RKO (cell line): ENCODE results near the gene KLK2.
"Not testable (repeated sequence)": the region's sequence is repeated elsewhere in the genome, so short reads cannot be mapped to it uniquely, and the experiment has no call there.

Experiments
- DNase-seq: peaks from one replicate; pipeline ENCODE4 v3.0.0-alpha.2; 2016; ENCODE audit warnings: low spot score

Gene KLK2

DNA sequence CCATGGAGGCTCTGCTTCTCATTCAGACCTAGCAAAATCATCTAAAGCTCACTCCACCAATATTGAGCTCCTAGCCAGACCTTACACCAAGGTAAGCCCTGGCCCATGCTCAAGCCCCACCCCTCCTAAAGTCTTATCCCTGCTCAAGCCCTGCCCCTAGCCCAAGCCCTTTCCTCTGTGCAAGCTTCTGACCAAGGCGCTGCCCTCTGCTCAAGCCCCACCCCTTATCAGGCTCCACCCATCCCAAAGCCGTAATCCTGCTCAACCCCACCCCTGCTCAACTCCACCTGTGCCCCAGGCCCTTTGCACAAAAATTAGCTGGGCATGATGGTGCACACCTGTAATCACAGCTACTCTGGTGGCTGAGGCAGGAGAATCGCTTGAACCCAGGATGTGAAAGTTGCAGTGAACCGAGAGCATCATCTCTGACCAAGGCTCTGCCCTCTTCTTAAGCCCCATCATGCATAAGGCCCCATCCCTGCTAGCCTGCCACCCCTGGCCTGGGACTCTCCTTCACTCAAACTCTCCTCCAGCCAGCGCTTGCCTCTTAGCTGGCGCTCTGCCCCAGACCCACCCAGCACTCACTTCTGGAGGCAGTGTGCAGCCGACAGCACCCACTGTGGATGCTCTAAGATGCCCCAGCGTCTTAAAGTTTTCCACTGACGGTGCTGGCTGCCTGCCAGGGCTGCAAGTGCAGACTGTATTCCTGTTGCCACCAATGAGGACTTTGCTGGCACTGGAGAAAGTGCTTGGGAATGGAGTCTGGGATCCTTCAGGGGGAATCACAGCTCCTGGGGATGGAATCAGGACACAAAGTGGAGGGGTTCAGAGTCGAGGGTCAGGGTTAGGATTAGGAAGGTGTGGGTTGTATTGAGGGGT is 21.5 kb downstream of the KLK2 start:
- no peak for DNase-seq

DNA sequence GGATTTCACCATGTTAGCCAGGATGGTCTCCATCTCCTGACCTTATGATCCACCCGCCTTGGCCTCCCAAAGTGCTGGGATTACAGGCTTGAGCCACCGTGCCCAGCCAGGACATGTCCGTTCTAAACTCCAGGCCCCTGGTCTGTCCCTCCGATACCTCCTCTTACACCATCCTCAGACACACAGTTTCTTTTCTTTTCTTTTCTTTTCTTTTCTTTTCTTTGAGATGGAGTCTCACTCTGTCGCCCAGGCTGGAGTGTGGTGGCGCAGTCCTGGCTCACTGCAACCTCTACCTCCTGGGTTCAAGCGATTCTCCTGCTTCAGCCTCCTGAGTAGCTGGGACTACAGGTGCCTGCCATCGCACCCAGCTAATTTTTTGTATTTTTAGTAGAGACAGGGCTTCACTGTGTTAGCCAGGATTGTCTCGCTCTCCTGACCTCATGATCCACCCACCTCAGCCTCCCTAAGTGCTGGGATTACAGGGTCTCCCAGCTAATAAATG is 22.9 kb downstream of the KLK2 start:
- DNase-seq: not testable (repeated sequence)

DNA sequence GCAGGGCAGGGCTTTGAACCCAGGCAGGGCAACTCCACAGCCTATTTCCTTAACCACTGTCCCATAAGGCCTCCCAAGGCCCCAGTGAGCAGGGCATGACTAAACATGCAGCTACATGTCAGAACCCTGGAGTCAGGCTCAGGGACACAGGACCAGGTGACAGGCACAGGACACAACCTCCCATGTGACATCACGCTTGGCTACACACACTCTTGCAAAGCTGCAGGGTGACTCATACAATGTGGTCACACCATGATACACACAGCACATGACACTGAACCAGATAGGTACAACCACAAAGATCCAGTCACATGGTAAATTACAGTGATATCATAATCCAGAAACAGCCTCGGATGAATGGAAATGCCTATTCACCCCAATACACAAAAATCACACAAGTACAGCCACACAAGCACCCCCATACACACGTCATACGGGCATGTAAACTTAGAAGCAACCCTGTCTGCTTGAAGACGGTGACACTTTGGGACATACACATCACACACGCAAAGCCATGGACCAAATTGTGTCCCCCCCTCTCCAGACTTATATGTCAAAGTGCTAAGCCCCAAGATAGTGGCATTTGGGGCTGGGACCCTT is 23.5 kb downstream of the KLK2 start:
- DNase-seq: peak; percentile 92

DNA sequence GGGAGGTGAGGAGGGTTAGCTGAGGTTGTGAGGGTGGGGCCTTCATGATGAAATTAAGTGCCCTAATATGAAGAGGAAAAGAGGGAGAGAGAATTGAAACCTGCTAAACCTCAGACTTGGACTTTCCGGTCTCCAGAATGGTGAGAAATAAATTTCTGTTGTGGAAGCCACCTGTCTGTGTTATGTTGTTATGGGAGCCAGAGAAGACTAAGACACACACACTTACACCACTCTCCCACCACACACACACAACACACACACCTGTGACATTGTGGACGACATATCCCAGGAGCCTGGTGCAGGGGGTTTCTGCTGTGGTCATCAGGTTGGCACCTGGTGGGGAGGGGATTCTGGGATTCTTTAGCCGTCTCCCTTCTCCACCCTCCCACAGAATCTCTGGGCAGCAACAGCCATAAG is 24.0 kb downstream of the KLK2 start:
- DNase-seq: no peak

DNA sequence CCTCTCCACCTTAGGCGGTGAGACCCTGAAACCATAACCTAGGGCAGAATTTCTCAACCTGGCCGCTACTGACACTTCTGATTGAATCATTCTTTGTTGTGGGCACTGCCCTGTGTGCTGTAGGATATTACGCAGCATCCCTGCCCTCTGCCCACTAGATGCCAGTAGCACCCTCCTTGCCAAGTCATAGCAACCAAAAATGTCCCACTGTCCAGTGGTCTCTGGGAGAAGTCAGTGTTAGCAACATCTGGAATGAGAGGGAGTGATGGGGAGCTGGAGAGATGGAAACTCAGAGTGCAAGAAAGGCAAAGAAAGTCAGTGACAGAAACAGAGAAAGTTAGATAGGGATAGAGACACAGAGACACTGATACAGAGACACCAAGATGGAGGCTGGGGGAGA is 24.4 kb downstream of the KLK2 start:
- DNase-seq: no peak

DNA sequence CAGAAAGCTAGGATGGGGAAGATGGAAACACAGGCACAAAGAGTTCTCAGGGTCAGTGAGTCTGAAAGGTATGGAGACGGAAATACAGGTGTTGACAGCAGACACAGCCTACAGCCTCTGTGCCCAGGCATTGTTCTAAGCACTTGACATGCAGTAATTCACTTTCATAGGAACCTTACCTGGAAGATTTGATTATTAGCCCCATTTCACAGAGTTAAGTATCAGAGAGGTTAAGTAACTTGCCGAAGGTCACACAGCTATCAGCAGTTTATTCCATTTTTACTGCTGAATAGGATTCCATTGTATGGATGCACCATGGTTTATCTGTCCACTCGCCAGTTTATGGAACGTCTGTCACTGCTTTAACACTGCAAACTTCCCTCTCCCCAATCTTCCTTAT is 24.8 kb downstream of the KLK2 start:
- DNase-seq: no peak

DNA sequence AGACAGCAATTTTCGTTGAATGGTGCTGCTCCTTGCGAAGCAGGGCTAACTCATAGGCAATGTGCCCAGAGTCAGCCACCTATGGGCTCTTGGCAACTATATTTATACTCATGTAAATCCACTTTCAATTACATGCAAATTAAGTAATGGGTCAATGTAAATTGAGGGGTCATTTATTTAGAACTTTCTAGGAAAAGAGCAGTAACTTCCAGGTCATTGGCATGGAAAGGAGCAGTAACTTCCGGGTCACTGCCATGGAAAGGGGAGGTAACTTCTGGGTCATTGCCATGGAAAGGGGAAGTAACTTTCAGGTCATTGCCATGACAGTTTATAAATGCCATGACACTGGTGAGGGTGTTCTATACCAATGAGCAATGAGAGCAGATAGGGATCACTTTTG is 26.3 kb downstream of the KLK2 start:
- DNase-seq: no peak

DNA sequence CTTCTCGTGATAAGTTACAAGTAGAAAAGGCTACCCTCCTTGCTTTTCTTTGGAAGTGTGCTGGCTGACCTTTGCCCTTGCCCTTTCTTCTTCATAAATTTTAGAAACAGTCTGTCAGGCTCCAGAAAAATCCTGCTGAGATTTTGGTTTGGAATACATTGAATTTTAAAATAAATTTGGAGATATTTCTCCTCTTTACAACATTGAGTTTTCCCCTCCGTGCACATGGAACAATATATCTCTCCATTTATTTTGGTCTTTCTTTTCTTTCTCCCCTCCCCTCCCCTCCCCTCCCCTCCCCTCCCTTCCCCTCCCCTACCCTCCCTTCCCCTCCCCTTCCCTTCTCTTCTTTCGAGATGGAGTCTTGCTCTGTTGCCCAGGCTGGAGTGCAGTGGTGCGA is 29.4 kb downstream of the KLK2 start:
- no peak for DNase-seq

DNA sequence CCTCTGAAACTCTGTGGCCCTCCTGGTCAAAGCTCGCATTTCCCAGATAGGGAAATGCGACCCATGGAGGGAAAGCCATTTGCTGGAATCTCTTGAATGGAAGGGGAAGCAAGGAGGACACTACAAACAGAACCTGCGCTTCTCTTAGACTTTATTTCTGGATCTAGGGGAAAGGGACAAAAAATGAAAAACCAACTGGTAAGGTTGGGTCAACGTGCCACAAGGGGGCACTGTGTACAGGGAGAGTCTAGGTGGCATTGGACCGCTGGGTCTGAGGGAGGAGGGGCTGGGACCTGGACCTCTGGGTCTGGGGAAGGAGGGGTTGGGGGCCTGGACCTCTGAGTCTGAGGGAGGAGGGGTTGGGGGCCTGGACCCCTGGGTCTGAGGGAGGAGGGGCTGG is 33.0 kb downstream of the KLK2 start:
- DNase-seq: peak; percentile 33

DNA sequence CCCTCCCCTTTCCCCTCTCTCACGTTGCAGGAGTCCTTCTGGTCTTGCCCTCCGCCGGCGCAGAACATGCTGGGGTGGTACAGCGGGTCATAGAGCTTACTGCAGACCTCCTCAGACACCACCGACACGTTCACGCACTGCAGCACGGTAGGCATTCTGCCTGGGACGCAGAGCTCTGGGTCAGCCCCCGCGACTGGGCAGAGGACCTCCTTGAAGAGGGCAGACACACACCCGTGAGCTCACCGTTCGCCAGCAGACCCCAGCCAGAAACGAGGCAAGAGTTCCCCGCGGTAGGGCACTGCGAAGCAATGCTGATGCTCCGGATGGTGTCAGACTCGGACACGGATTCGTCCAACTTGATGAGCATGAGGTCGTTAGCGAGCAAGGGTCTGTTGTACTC is 35.1 kb downstream of the KLK2 start:
- no peak for DNase-seq

DNA sequence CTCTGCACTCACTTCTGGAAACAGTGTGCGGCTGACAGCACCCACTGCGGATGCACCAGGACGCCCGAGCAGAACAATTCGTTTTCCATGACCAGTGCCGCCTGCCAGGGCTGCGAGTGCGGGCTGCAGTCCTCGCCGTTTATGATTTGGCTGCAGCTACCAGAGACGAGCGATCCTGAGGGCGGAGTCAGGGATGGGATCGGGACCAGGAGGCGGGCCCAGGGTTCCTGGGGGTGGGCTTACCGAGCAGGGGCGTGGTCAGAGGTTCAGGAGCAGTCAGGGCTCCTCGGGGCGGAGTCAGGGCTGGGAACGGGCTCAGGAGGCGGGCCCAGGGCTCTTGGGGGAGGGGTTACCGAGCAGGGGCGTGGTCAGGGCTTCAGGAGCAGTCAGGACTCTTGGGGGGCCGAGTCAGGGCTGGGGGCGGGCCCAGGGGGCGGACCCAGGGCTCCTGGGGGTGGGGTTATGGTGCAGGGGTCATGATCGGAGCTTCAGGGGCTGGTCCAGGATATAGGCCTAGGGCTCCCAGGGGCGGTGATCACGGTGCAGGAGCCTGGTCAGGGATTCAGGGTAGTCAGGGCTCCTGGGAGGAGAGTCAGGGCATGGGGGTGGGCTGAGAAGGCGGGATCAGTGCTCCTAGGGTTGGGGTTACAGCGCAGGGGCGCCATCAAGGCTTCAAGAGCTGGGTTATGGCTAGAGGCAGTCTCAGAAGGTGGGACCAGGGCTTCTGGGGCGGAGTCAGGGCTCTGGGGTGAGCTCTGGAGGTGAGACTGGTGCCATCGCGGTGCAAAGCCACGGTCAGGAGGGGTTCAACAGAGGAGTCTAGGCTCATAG is 36.2 kb downstream of the KLK2 start:
- DNase-seq: peak; percentile 59

DNA sequence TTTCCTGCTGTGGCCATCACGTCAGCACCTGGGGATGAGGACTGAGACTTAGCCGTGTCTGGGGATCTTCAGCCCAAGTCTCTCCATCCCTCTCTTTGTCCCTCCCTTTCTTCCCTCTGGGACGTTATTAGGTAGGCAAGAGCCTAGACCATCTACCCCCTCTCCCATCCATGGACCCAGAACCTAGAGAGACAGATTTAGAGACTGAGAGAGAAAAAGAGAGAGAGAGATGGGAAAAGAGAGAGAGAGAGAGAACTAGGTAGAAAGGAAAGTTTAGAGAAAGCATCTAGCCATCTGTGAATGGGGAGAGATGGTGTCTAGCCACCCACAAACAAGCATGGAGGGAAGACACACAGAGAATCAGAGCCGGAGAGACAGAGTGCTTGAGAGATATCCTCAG is 37.5 kb downstream of the KLK2 start:
- DNase-seq: no peak

DNA sequence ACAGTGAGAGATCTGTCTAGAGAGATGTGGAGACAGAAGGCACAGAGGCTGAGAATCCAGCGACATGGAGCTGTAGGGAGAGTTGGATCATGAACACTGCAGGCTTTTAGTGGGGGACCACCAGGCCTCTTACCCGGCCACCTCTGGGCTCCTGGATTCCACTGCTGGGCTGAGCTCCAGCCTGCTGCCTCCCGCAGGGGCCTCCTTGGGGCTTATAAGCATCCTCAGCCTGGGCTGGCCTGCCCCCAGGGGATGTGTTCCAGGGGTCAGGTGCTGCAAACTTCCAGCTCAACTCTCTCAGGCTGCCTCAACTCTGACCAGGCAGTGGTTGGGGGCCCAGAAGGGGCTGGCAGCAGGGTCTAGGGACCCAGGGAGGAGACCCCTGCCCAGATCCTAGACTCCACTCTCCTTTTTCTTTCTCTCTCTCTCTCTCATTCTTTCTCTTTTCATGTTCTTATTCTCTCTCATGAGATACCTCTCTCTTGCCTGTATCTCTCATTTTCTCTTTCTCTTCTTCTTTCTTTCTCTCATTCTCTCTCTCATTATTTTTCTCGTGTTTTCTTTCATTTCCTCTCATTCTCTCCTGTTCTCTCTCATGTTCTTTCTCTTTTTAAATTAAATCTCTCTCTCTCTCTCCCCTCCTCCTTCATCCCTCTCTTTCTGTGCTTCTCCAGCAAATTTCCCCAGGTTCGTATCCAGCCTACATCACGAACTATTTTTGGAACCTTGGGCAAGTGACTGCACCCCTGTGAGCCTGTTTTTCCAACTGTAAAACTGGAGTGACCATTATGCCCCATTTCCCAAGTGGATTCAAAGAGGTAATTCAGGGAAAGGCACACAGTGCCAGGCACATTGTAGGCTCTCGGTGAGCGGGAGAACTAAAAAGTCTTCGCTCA is 38.2 kb downstream of the KLK2 start, which contains the start of gene KLK4:
KLK4 (minus strand) TSS at position 190 of the 896 bp plus-strand sequence. CDS start 657 bp downstream, outside the sequence.
- DNase-seq: no peak

DNA sequence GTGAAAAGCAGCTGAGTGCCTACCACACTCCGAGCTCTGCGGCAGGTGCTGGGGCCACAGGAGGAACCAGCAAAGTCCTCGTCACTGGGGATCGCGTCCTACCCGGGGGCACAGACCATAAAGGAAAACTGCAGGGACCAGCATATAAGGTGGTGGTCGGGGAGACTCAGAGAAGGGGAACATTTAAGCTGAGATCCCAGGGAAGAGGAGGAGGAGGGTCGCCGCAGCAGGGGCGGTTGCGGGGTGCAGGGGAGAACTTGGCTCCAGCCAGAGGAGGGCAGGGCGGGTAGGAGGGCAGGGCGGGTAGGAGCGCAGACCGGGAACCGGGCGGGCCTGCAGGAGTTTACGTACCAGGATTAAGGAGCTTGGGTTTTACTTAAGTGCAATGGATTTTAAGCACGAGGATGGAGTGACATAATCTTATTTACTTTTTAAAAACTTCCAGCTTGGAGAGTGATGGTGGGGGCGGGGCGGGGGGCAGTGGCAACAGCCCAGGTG is 38.9 kb downstream of the KLK2 start:
- DNase-seq: no peak

DNA sequence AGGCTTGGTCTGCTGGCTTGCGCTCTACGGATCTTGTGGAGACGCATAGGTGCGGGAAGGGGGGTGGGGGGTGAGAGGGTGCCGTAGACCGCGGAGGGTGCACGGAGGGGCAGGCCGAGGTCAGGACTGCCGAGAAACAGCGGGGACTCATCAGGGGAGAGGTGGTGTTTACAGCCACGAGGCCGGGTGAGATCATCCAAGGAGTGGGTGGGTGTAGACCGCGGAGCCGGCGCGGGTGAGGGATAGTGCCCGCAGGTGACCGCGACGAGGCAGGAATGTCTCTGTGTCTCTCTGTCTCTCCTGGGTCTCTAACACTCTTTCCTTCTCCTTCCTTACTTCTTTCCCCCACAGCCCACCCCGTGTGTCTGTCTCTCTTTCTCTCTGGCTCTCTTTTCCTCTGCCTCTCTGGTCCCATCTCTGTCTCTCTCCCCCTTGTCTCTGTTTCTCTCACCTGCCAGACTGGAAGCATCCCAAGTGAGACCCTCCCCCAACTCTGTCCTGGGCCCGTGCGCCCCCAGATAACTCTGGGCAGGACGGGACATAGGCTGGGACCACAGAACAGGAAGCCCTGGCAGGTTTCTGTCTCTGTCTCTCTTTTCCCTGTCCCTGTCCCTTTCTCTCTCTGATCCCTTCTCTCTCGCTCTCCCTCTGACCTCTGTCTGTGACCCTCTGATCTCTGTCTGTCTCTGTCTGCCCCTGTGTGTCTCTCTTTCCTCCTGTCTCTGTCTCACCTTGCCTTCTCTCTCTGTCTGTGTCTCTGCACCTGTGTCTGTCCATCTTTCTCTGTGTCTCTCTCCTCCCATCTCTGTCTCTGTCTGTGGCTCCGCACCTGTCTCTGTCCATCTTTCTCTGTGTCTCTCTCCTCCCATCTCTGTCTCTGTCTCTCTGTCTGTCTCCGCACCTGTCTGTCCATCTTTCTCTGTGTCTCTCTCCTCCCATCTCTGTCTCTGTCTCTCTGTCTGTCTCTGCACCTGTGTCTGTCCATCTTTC is 39.8 kb downstream of the KLK2 start:
- DNase-seq: no peak

DNA sequence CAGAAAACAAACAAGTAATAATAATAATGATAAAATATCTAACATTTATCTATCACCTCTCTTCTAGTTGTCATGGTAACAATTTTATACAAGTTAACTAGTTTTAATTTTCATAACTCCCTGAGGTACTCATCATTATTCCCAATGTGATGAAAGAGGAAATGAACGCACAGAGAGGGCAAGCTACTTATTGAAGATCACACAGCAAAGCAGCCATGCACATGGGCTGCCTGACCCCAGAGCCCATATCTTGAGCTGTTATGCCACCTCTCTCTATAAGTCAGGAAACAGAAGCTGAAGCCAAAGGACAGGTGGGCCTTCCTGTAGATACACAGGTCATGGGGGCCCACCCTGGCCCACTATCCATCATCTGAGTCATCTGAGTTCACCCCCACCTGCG is 42.8 kb downstream of the KLK2 start:
- DNase-seq: no peak

DNA sequence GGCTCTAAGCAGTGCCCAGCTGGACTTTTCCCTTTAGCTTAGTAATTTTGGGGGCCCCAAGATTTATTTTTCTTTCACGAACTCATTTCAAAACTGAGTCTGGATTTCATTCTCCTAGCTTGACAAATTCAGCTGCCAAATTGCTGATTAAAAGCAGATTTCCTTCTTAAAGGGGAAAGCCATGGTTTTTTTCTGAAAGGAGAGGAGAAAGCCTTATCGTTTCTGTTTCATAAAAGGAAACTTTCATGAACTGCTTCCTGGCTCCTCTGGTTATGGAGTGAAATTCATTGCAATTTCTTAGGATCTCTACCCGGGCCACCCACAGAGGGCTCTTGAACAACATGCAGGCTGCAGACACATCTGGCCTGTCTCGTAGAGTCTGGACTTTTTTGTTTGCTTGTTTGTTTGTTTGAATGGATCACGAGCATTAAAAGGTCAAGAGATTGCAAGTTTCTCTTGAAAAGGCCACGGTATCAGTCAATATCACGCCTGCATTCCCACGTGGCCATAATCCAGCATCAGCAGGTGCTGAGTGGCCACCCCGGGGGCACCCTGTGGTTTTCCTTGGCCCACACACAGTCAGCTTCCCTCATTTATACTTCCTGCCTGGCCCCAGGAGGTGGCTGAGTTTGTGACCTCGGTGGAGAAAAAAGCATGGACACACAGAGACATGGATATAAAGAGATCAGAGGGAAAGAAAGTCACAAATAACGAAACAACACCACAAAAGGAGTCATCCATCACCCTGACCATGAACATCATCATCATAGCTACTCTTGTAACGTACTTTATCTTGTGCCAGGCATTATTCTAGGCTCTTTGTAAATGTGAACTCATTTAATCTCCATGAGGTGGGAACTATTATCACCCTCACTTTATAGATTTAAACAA is 48.4 kb downstream of the KLK2 start:
- DNase-seq: no peak

DNA sequence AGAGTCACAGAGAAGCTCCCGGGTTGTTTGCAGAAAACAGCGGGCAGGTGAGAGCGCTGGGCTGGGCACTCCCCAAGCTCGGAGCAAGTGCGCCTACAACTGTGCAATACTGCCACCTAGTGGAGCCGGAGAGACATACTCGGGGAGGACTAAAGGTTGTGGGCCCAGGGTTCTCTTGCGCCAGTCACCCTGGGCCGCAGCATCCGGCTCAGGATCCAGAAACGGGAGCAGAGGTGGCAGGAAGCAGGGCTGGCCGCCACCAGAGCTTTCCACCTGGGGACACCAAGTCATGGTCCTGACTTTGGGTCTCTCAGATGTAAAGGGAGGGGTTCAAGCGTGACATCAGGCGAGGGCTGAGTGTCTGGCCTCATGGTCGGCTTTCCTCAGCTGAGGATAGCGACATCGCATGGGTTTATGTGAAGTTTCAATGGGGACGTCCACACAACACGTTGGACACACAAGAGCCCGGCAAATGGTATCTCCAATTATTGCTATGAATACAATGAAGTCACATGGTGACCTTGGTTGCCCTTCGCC is 49.1 kb downstream of the KLK2 start:
- DNase-seq: peak; percentile 88

DNA sequence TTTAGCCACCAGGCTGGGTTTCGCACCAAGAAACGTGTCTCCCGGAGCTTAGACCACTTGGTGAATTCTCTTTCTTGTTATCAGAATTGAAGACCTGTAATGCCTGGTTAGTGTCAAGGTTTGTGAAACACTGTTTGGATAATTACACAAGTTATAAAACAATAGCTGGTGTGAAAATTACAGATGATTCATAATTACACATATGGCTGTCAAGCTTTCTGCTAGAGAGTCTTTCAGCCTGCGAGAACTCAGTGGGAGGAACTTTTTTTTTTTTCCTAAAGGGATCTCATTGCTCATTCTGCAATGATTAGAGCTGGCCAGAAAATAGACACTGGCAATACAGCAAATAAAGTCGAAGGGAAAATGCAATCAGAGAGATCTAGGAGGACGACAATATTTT is 51.3 kb downstream of the KLK2 start:
- no peak for DNase-seq
